NT2/D1 (cell line): ENCODE results near the gene CNGA3.

Source experiments
- DNase-seq: peaks from one replicate; pipeline ENCODE4 v3.0.0-alpha.2; 2011; ENCODE audit warnings: low read depth, low spot score
- H3K27me3 ChIP-seq: 2 replicates; pipeline ENCODE4 v1.6.0; 2011; ENCODE audit warnings: mild to moderate bottlenecking; ENCODE audit not compliant: insufficient read length, insufficient read depth
- H3K36me3 ChIP-seq: 2 replicates; pipeline ENCODE4 v1.6.1; 2011; ENCODE audit warnings: mild to moderate bottlenecking, low read length, mixed read lengths; ENCODE audit not compliant: insufficient read depth, insufficient read length
- H3K4me1 ChIP-seq: 2 replicates; pipeline ENCODE4 v1.5.1; 2011; ENCODE audit not compliant: insufficient read depth, insufficient read length
- H3K4me3 ChIP-seq: 2 replicates; pipeline ENCODE4 v1.5.1; 2011; ENCODE audit warnings: low read depth; ENCODE audit not compliant: insufficient read length
- H3K9ac ChIP-seq: 2 replicates; pipeline ENCODE4 v1.6.0; 2011; ENCODE audit warnings: low read depth; ENCODE audit not compliant: insufficient read length
- H3K9me3 ChIP-seq: 2 replicates; pipeline ENCODE4 v1.5.1; 2011; ENCODE audit warnings: mild to moderate bottlenecking, low read length; ENCODE audit not compliant: insufficient read depth
- SUZ12 ChIP-seq: IDR thresholded peaks from 2 replicates; pipeline ENCODE4 v1.6.1; 2011; ENCODE audit not compliant: insufficient read length, insufficient read depth; ENCODE audit errors: extremely low read depth
- YY1 ChIP-seq: IDR thresholded peaks from 2 replicates; pipeline ENCODE4 v1.6.1; 2011; ENCODE audit not compliant: insufficient read length, insufficient read depth
- ZNF274 ChIP-seq: IDR thresholded peaks from 2 replicates; pipeline ENCODE4 v1.6.1; 2011; ENCODE audit warnings: mild to moderate bottlenecking, low read depth, low read length

Gene CNGA3

DNA sequence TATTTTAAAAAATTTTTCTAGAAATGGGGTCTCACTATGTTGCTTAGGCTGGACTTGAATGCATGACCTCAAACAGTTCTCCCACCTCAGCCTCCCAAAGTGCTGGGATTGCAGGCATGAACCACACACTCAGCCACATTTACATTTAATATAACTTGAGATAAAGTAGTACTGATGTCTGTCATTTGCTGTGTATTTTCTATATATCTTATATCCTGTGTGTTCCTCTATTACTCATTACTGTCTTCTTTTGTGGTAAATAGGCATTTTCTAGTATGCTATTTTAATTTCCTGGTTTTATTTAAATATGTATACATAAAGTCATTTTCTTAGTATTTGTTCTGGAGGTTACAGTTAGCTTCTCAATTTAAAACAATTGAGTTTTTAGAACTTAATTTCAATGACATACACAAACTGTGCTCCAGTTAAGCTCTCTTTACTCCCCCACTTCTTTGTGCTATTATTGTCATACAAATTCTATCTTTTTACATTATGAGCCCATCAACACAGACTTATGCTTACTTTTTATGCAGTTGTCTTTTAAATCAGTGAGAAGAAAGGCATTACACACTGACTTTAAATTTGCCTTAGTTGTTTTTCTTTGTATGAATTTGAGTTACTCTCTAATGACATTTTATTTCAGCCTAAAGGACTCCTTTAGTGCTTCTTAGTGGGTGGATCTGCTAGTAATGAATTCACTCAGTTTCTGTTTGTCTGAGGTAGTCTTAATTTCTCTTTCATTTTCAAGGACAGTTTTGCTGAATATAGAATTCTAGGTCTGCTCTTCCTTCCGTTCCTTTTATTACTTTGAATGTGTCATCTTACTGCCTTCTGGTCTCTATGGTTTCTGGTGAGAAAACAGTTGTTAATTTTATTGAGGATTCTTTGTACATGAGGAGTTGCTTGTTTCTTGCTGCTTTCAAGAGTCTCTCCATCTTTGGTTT lies 92.2 kb downstream of the CNGA3 start:
- no peak for TF ChIP-seq SUZ12
- no peak for TF ChIP-seq YY1
- TF ChIP-seq ZNF274: no peak
- H3K4me1 ChIP-seq: peaks cover 4% of the 10 kb centered on the region
- no peaks in the 10 kb centered on the region for H3K27me3 ChIP-seq
- H3K36me3 ChIP-seq: no peaks in the 10 kb centered on the region
- no peak overlapping the region for H3K9ac ChIP-seq
- no peak for DNase-seq
- H3K9me3 ChIP-seq: peaks cover 42% of the 10 kb centered on the region
- H3K4me3 ChIP-seq: no peak overlapping the region

DNA sequence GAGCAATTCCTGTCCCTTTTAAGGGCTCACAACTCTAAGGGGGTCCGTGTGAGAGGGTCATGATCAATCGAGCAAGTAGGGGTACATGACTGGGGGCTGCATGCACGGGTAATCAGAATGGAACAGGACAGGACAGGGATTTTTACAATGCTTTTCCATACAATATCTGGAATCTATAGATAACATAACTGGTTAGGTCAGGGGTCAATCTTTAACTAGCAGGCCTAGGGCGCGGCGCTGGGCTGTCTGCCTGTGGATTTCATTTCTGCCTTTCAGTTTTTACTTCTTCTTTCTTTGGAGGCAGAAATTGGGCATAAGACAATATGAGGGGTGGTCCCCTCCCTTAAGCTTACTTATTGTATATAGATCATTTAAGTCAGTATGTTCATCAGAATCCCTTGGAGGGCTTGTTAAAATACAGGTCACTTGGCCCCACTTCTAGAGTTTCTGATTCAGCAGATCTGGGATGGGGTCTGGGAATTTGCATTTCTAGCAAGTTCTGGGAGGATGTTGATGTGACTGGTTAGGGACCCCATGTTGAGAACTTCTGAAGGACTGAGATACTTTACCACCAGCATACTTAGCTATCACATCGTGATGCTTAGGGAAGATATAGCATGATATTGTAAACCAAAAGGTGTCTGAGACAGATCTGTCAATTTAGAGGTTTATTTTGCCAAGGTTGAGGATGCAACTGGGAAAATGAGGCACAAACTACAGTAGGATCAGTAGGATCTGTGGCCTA lies 95.6 kb downstream of the CNGA3 start:
- H3K36me3 ChIP-seq: no peaks in the 10 kb centered on the region
- TF ChIP-seq SUZ12 (no peak), ZNF274 (no peak), YY1 (no peak)
- peaks cover 20% of the 10 kb centered on the region for H3K9me3 ChIP-seq
- DNase-seq: no peak
- H3K4me1 ChIP-seq: peaks cover 7% of the 10 kb centered on the region
- no peak overlapping the region for H3K9ac ChIP-seq
- no peaks in the 10 kb centered on the region for H3K27me3 ChIP-seq
- H3K4me3 ChIP-seq: no peak overlapping the region

DNA sequence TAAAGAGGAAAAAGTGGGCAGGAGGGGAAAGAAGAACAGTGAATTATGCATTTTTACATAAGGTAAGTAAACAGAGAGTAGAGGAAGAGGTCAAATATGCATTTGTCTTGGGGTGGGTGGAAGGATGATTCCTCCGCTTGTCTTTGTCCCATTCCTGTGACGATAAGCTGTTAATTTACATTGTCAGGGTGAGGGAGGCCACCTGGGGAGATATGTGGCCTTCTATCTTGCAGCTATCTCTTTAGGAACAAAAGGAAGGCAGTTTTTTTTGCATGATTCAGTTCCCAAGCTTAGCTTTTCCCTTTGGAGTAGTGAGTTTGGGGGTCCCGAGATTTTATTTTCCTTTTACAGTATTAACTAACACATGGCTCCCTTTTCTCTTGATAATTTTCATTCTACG lies 96.2 kb downstream of the CNGA3 start:
- Histone ChIP-seq H3K4me3 (no peak overlapping the region), H3K27me3 (no peaks in the 10 kb centered on the region), H3K36me3 (no peaks in the 10 kb centered on the region), H3K4me1 (peaks cover 7% of the 10 kb centered on the region), H3K9me3 (peaks cover 20% of the 10 kb centered on the region), H3K9ac (no peak overlapping the region)
- TF ChIP-seq YY1 (no peak), ZNF274 (no peak), SUZ12 (no peak)
- DNase-seq: peak; percentile 65

DNA sequence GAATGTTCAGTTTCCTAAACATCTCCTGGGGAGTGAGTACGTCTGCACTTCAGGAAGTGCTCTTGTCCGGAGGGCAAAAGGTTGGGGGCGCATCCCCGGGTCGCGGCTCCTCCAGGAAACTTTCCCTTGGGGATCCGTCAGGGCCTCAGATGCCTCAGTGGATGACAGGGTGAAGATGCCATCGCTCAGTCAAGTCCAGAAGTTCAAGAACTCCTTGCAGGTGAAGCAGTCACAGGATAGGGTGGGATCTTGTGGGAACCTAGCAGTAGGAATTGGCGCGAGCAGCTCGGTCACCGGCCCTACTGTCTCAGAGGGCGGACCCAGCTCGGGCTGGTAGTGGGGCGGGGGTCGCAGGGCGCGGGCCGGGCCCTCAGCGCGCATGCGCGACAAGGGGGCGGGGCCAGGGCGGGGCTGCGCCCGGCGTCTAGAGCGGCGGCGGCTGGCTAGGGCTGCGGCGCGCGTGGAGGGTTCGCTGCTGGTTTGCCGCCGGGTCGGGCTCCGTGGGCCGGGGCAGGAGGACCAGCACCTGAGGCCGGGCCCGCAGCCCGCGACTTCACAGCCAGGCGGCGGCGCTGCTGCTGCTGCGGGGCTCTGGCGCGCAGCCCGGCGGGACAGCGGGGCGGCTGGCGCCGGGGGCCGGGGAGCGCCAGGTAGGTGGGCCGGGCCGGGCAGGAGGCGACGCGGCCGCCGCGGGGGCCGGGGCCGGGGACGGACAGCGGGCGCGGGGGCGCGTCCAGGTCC lies 98.3 kb downstream of the CNGA3 start, which contains the start of gene INPP4A:
INPP4A (plus strand) TSS at position 423 of the 741 bp plus-strand sequence. CDS start 75,191 bp downstream, outside the sequence.
- H3K9ac ChIP-seq: peak within 1 kb of the TSS; percentile 84
- peaks cover 8% of the 10 kb centered on the region for H3K9me3 ChIP-seq
- H3K36me3 ChIP-seq: peaks cover 2% of the 10 kb centered on the region
- no peak for TF ChIP-seq YY1
- TF ChIP-seq SUZ12: no peak
- no peaks in the 10 kb centered on the region for H3K27me3 ChIP-seq
- H3K4me3 ChIP-seq: peak within 1 kb of the TSS; percentile 88
- H3K4me1 ChIP-seq: peaks cover 9% of the 10 kb centered on the region
- peak; percentile 69 for DNase-seq

DNA sequence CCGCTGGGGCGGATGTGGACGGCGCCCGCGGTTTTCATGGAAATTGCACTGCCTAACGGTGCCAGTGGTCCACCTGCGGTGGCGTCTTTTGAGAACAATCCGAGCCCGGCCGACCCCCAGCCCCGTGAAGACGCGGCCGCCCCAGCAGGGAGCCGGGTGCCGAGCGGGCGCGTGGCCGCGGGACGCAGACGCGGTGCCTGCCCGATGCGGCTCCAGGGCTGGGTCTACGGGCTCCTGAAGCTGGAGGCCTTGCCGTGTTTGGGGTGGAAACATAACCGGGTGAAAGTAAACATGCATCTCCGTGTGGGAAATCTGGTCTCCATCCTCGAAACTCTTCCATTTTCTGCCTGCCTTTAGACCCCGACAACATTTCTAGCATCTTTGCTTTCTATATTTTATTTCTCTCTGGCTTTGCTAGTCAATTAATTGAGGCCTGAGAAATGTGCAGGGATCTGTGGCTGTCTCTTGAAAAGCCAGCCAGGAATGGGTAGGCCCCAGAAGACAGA lies 99.0 kb downstream of the CNGA3 start:
- Histone ChIP-seq H3K4me3 (peak overlapping the region; percentile 88), H3K36me3 (peaks cover 2% of the 10 kb centered on the region), H3K4me1 (peaks cover 9% of the 10 kb centered on the region), H3K9ac (peak overlapping the region; percentile 84), H3K9me3 (peaks cover 2% of the 10 kb centered on the region; the same call in 1 of the 2 replicates), H3K27me3 (no peaks in the 10 kb centered on the region)
- DNase-seq: no peak
- TF ChIP-seq YY1 (no peak), ZNF274 (no peak), SUZ12 (no peak)

DNA sequence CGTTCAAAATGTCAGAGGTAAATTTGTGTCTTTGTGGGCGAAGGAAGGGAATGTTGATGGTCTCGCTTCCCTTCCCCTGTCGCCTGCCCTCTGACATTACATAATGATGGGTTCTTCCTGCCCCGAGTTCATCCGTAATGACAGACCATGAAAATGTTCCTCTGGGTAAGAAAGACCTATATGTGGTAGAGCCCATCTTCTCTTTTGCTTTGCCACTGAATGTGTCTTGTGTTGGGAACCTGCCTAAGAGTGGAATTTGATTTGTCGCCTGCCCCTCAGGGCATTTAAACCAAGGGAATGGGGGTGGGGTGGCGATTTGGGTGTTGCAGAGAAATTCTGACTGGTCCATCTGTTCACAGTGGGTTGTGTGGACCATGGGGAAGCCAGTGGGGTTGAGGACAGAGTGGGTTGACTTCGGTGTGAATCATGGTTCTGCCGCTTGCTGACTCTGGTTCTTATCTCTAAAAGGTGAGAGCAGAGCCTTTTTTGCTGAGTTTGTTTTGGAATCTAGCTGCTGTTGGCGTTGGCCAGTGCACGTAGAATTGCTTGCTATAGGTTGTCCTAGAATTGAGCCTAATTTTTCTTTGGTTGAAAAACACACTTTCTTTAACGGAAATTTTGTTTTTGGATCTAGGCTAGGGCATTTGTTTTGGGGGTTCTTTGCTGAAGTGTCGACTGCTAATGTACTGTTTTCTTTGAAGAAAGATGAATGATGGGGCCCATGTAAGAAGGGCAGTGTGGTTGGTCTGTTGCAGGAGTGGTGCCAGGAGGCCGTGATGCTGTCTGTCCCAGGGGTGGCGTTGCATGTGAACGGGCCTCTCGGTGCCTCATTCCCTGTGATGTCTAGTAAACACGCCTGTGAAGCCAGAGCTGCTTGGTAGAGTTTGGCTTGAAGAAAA lies 99.7 kb downstream of the CNGA3 start:
- no peaks in the 10 kb centered on the region for H3K9me3 ChIP-seq
- no peaks in the 10 kb centered on the region for H3K27me3 ChIP-seq
- H3K36me3 ChIP-seq: peaks cover 2% of the 10 kb centered on the region
- peak overlapping the region; percentile 88 for H3K4me3 ChIP-seq
- TF ChIP-seq SUZ12: no peak
- no peak for TF ChIP-seq ZNF274
- peaks cover 9% of the 10 kb centered on the region for H3K4me1 ChIP-seq
- DNase-seq: no peak
- peak overlapping the region; percentile 84 for H3K9ac ChIP-seq
